HG02981 (cell line): Measurements from ENCODE around the gene MORN5.
"Not testable (repeated sequence)": the region's sequence is repeated elsewhere in the genome, so short reads cannot be mapped to it uniquely, and the experiment has no call there.

Experiments used
- ATAC-seq: cut with Tn5 transposase; IDR thresholded peaks from one replicate; pipeline ENCODE4 v1.9.1; 2021; ENCODE audit warnings: mild to moderate bottlenecking, moderate library complexity; ENCODE audit not compliant: unreplicated experiment

The MORN5 gene

GRCh38 chr9:122159026-122159924 is at the start of gene MORN5, which contains the start of gene NDUFA8:
TSS of gene MORN5 (plus strand) at chr9:122159908. CDS start at chr9:122159973, 65 bp downstream.
TSS of gene NDUFA8 (minus strand) at chr9:122159779. CDS start at chr9:122159677, 102 bp downstream.
- ATAC-seq, result peak; percentile 94

- no peak for ATAC-seq
Observed at GRCh38 chr9:122110100-122110833, 49.4 kb upstream of the MORN5 start.

- ATAC-seq, result no peak
Observed at GRCh38 chr9:122111413-122112085, 48.2 kb upstream of the MORN5 start.

- no peak for ATAC-seq
Observed at GRCh38 chr9:122112238-122112637, 47.5 kb upstream of the MORN5 start.

- ATAC-seq, result no peak
Observed at GRCh38 chr9:122113574-122113973, 46.1 kb upstream of the MORN5 start.

GRCh38 chr9:122115176-122116035 is 44.3 kb upstream of the MORN5 start:
- no peak for ATAC-seq

- no peak for ATAC-seq
Observed at GRCh38 chr9:122116040-122116439, 43.7 kb upstream of the MORN5 start.

GRCh38 chr9:122116448-122117173 is 43.1 kb upstream of the MORN5 start:
- ATAC-seq, result no peak

- ATAC-seq, result not testable (repeated sequence)
Observed at GRCh38 chr9:122117241-122117640, 42.5 kb upstream of the MORN5 start.

GRCh38 chr9:122118343-122119165 is 41.2 kb upstream of the MORN5 start:
- ATAC-seq, result no peak

GRCh38 chr9:122119166-122119521 is 40.6 kb upstream of the MORN5 start:
- ATAC-seq, result no peak

- ATAC-seq, result no peak
Observed at GRCh38 chr9:122119721-122120120, 40.0 kb upstream of the MORN5 start.

GRCh38 chr9:122120316-122121071 is 39.2 kb upstream of the MORN5 start:
- ATAC-seq, result no peak

GRCh38 chr9:122121391-122121790 is 38.3 kb upstream of the MORN5 start:
- no peak for ATAC-seq

- no peak for ATAC-seq
Observed at GRCh38 chr9:122121931-122122330, 37.8 kb upstream of the MORN5 start.

- no peak for ATAC-seq
Observed at GRCh38 chr9:122122468-122122867, 37.2 kb upstream of the MORN5 start.

GRCh38 chr9:122122903-122123632 is 36.6 kb upstream of the MORN5 start:
- ATAC-seq, result peak; percentile 52
